GM12801 (cell line): Measurements from ENCODE around the gene COL18A1.

Source experiments
- TF ChIP-seq, protein P1 (sequence below): IDR thresholded peaks from one replicate; pipeline ENCODE4 v1.5.1; 2011; ENCODE audit warnings: control low read depth; ENCODE audit not compliant: insufficient read length; ENCODE audit errors: extremely low read depth

The COL18A1 gene

DNA sequence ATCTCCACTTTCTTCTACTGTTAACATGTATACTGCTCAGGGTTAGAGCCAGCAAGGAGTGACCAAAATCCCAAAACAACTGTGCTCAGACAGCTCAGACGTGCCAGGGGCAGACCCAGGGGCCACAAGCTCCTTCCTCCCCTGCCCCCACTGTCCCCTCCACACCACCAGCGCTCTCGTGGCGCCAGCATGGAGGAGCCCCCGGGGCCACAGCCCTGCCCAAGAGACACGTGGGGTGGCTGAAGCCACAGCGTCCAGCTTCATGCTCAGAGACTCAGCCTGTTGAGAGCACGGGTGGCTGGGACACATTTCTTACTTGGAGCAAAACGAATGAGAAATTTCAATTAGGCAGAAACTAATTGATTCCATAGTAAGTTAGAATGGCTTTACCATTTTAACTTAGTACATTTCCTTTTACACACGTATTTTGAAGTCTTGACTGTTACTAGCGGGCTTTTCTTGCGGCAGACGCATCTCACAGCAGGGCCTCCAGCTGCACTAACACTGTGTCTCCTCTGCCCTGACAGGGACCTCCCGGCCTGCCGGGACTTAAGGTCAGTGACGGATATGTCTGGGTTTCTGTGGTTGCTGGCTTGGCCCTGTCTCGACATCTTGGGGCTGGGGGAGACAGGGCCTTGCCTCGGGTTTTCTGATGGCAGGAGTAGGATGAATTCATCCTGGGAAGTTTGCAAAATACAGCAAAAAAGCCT, 83.1 kb downstream of the COL18A1 start:
- TF ChIP-seq, protein P1, sequence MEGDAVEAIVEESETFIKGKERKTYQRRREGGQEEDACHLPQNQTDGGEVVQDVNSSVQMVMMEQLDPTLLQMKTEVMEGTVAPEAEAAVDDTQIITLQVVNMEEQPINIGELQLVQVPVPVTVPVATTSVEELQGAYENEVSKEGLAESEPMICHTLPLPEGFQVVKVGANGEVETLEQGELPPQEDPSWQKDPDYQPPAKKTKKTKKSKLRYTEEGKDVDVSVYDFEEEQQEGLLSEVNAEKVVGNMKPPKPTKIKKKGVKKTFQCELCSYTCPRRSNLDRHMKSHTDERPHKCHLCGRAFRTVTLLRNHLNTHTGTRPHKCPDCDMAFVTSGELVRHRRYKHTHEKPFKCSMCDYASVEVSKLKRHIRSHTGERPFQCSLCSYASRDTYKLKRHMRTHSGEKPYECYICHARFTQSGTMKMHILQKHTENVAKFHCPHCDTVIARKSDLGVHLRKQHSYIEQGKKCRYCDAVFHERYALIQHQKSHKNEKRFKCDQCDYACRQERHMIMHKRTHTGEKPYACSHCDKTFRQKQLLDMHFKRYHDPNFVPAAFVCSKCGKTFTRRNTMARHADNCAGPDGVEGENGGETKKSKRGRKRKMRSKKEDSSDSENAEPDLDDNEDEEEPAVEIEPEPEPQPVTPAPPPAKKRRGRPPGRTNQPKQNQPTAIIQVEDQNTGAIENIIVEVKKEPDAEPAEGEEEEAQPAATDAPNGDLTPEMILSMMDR: no peak

DNA sequence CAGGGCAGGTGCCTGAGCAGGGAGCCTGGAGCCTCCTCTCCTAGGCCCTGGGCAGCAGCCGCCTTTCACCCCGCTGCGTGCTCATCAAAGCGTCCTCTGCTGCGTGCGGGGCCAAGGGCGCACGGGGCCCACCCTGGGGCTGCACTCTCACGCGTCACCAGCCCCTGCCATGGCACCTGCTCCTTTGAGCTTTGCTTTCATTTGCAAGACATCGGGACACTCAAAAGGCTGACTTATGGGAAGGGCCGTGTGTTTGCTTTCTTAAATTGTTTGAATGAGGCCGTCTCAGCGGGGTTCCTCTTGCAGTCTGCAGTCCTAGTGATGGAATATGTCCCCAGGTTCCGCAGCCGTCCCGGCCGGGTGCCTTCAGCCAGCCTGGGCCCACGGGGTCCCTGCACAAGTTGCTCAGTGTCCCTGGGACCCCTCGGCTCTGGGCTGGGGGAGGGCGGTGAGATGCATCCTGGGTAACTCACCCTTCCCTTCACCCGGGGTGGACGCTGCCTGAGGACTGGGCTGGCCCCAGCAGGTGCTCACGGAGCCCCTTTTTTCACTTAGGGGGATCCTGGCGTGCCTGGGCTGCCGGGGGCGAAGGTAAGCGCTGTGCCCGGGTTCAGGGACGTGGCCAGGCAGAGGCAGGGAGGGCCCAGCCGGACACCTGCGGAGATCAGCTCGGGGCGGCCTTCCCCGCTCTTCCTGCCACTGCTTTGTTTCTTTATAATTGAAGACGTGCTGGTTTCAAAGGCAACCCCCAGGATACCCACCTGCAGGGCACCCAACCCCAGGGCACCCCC, 84.2 kb downstream of the COL18A1 start:
- TF ChIP-seq, protein P1: no peak

DNA sequence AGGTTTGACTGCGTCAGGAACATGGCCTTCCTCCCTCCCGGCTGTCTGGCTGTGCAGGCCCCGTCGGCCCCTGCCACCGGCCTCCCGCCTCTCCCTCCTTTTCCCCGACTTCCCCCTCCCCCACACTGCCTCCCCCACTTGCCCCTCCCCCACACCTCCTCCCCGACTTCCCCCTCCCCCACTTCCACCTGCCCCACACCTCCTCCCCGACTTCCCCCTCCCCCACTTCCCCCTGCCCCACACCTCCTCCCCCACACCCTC, 84.7 kb downstream of the COL18A1 start:
- TF ChIP-seq, protein P1: no peak

DNA sequence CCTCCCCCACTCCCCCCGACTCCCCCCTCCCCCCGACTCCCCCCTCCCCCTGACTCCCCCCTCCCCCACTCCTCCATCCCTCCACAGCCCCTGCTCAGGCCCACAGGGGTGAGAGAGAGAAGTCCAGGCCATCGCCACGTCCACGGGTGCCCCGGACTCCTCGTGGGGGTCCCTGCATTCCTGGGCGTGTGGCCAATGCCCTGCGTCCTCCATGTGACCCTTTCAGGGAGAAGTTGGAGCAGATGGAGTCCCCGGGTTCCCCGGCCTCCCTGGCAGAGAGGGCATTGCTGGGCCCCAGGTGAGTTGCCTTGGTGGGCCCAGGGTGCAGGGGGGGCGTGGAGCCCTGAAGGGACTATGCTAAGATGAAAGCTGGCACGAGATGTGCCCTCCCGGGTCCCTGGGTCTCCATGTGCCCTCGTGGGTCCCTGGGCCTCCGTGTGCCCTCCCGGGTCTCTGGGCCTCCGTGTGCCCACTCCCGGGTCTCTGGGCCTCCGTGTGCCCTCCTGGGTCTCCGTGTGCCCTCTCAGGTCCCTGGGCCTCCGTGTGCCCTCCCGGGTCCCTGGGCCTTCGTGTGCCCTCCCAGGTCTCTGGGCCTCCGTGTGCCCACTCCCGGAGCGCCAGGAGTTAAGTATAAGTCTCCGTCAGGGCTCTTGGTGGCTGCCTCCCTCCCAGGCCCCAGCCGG, 85.2 kb downstream of the COL18A1 start:
- TF ChIP-seq, protein P1: no peak

DNA sequence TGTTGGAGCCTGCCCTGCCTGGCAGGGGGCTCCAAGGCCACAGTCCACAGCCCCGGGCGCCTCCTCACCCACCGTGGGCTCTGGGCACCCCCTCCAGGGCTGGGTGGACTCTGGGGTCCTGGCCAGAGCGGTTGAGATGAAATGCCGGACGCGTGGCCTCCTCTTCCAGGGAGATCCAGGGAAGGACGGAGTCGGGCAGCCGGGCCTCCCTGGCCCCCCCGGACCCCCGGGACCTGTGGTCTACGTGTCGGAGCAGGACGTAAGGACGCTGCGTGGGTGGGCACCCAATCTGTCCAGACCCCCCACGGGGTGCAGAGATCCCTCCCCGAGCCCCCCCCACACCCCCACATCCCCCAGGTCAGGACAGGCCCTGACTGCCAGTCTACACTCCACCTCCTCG, 86.1 kb downstream of the COL18A1 start:
- TF ChIP-seq, protein P1: no peak

DNA sequence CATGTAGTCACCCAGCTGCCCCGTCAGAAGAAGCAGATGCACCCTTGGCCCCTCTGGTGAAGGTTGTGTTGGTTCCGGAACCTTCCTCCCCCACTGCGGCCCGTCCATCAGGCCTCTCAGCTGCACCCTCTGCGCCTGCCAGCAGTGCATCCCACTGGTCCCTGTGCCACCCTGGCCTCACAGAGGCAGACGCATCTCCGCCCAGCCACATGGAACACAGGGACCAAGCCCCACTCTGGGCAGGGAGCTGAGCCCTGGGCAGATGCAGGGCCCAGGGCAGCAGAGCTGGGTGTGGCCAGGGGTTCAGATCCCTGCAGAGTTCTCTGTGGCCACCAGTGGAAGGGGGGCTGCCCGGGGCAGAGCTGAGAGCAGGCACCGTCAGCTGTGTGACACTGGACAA, 86.7 kb downstream of the COL18A1 start:
- TF ChIP-seq, protein P1: no peak

DNA sequence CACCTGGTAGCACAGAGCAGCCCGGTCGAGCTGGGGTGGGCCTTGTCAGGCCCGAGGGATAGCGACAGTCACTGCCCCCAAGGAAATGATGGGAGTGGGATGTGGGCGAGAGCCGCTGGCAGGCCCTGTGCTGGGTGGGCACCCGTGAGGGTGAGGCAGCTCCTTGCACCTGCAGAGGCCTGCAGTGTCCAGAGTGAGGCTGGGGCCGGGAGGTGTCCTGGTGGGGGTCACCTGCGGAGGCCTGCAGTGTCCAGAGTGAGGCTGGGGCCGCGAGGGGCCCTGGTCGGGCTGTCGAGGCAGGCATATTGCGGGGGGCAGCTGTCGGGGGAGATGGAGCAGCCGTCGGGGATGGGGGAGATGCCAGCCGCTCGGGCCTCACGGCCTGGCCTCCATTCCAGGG, 87.8 kb downstream of the COL18A1 start:
- TF ChIP-seq, protein P1: no peak
